Measurements from ENCODE around the gene COL23A1. TPM values are rescaled to one million over a fixed set of nuclear protein-coding genes. Genes with fewer than 3 reads are reported as not detected.

COL23A1 gene
- total RNA-seq, 4 donors from 2014 or later: 2.5 to 3.4 (median 3.0) TPM

- intact Hi-C loops (cut with DNase I; ENCODE audit: low total_unique reads): no loop called here
- 85 to 89% methylated on average over 11 to 17 of the region's 18 CpGs for WGBS, 2 donors
- DNase-seq (ENCODE audit: low spot score in 2 of 2): no peak
- H3K4me3 ChIP-seq (ENCODE audit: low read depth, poor library complexity, severe bottlenecking): no peak overlapping the region
- TF ChIP-seq CTCF (IDR thresholded peaks at IDR 0.05) (no peak), POLR2A (IDR thresholded peaks at IDR 0.05) (no peak)
These were observed 380.1 kb downstream of the COL23A1 start for GRCh38 chr5:178210073-178210535.

- DNase-seq (ENCODE audit: low spot score in 2 of 2): no peak
- no peak overlapping the region for H3K4me3 ChIP-seq (ENCODE audit: low read depth, poor library complexity, severe bottlenecking)
- WGBS, 2 donors: 78 to 87% methylated on average over 8 of the region's 8 CpGs
- TF ChIP-seq CTCF (IDR thresholded peaks at IDR 0.05) (no peak), POLR2A (IDR thresholded peaks at IDR 0.05) (no peak)
- intact Hi-C loops (cut with DNase I; ENCODE audit: low total_unique reads): no loop called here
These were observed 380.7 kb downstream of the COL23A1 start for GRCh38 chr5:178209334-178210072.

GRCh38 chr5:178208540-178209227, 381.5 kb downstream of the COL23A1 start:
- TF ChIP-seq CTCF (IDR thresholded peaks at IDR 0.05) (no peak), POLR2A (IDR thresholded peaks at IDR 0.05) (no peak)
- no peak overlapping the region for H3K4me3 ChIP-seq (ENCODE audit: low read depth, poor library complexity, severe bottlenecking)
- WGBS, 2 donors: 74 to 83% methylated on average over 5 of the region's 5 CpGs
- DNase-seq (ENCODE audit: low spot score in 2 of 2): no peak
- intact Hi-C loops (cut with DNase I; ENCODE audit: low total_unique reads): no loop called here

GRCh38 chr5:178207917-178208280, 382.3 kb downstream of the COL23A1 start:
- H3K4me3 ChIP-seq (ENCODE audit: low read depth, poor library complexity, severe bottlenecking): no peak overlapping the region
- DNase-seq (ENCODE audit: low spot score in 2 of 2): no peak
- intact Hi-C loops (cut with DNase I; ENCODE audit: low total_unique reads): no loop called here
- WGBS, 2 donors: 25 to 40% methylated on average over 1 of the region's 1 CpG
- no peak for TF ChIP-seq CTCF (IDR thresholded peaks at IDR 0.05)
- TF ChIP-seq POLR2A (IDR thresholded peaks at IDR 0.05): no peak

GRCh38 chr5:178207183-178207916, 382.8 kb downstream of the COL23A1 start:
- H3K4me3 ChIP-seq (ENCODE audit: low read depth, poor library complexity, severe bottlenecking): no peak overlapping the region
- WGBS, 2 donors: 62 to 67% methylated on average over 5 of the region's 5 CpGs
- DNase-seq (ENCODE audit: low spot score in 2 of 2): no peak
- intact Hi-C loops (cut with DNase I; ENCODE audit: low total_unique reads): no loop called here
- no peak for TF ChIP-seq CTCF (IDR thresholded peaks at IDR 0.05)
- TF ChIP-seq POLR2A (IDR thresholded peaks at IDR 0.05): no peak

Measured in lower leg skin (tissue), 4 donors.